Measurements from ENCODE around the gene SDK2. TPM values are rescaled to one million over a fixed set of nuclear protein-coding genes. Genes with fewer than 3 reads are reported as not detected.

The SDK2 gene
- polyA plus RNA-seq, 2 donors, result 0.29 to 0.55 TPM

DNA sequence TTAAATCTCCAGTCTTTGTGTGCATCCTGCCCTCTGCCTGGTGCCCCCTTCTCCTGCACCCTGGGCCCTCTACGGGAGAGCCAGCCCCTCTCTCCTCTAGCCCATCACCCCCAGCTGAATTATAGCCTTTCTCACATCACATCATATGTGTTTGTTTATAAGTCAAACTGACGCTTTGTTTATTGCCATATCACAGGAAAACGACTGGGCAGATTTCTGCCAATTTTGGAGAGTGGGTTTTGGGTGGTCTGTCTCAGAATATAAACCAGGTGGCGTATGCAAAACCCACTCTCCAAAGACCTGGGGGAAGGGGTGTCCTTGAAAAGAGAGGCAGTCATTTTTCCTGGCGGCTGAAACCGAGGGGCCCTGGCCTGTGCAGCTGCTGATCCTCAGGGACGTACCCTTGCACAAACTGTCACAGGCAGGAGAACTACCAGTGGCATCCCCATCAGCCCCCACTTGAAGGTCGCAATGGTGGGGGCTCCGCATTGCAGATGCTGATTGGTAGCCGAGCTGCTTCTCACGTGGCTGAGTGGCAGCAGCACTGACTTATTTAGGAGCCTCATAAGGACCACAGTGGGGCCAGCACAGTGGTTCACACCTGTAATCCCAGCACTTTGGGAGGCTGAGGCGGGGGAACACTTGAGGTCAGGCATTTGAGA lies 297.6 kb downstream of the SDK2 start:
- Histone ChIP-seq H3K4me1 (ENCODE audit: control insufficient read depth in 2 of 2, insufficient read depth in 2 of 2, low read length in 1 of 2) (peaks cover 0 to 12% of the 10 kb centered on the region in 2 donors), H3K27ac (ENCODE audit: low read depth in 2 of 2, low read length in 1 of 2) (no peak overlapping the region), H3K36me3 (ENCODE audit: control insufficient read depth in 2 of 2, insufficient read depth in 2 of 2, low read length in 1 of 2) (no peaks in the 10 kb centered on the region), H3K4me3 (ENCODE audit: low read depth in 1 of 2, low read length in 2 of 2) (no peak overlapping the region), H3K27me3 (ENCODE audit: control insufficient read depth in 1 of 2, insufficient read depth in 2 of 2, low read length in 2 of 2) (no peaks in the 10 kb centered on the region), H3K9me3 (ENCODE audit: control insufficient read depth in 2 of 2, insufficient read depth in 1 of 2, low read depth in 1 of 2, low read length in 1 of 2) (no peaks in the 10 kb centered on the region)
- WGBS, 2 donors, result 72 to 79% methylated on average over 12 of the region's 12 CpGs

DNA sequence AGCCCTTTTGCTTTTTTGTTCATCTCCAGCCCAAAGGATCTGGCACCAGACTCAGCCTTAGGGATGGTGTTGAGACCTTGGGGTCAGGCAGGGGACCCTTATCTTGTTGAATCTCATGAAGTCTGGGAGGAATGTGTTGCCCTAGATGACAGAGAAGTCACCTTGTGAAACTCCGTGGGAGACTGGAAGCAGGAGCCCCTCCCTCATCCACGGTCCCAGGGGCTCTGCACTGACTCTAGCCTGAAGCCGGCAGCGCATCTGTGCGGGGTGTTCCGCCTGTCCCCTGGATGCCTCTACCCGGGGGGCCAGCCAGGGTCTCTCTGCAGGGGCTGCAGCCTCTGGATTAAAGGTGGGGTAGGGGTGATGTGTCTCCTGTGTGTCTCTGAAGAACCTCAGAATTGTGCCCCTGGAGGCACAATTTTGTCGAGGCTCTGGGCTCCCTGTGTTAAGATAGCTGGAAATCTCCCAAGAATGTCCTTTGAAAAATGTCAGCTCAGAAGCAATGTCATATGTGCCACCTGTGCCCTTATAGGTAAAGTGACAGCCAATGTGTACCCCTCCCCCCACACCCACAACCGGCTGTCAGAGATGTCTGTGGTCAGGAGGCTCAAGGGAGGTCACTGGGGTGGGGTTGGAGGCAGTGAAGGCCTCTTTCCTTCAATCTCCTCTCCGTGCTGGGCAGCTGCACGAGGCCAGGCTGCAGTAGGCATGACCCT lies 300.3 kb downstream of the SDK2 start:
- Histone ChIP-seq H3K9me3 (ENCODE audit: control insufficient read depth in 2 of 2, insufficient read depth in 1 of 2, low read depth in 1 of 2, low read length in 1 of 2) (no peaks in the 10 kb centered on the region), H3K27me3 (ENCODE audit: control insufficient read depth in 1 of 2, insufficient read depth in 2 of 2, low read length in 2 of 2) (no peaks in the 10 kb centered on the region), H3K4me1 (ENCODE audit: control insufficient read depth in 2 of 2, insufficient read depth in 2 of 2, low read length in 1 of 2) (peaks cover 0 to 15% of the 10 kb centered on the region in 2 donors), H3K4me3 (ENCODE audit: low read depth in 1 of 2, low read length in 2 of 2) (no peak overlapping the region), H3K36me3 (ENCODE audit: control insufficient read depth in 2 of 2, insufficient read depth in 2 of 2, low read length in 1 of 2) (no peaks in the 10 kb centered on the region), H3K27ac (ENCODE audit: low read depth in 2 of 2, low read length in 1 of 2) (peak overlapping the region; percentile 8 to 45)
- WGBS, 2 donors, result 61 to 68% methylated on average over 11 of the region's 11 CpGs

DNA sequence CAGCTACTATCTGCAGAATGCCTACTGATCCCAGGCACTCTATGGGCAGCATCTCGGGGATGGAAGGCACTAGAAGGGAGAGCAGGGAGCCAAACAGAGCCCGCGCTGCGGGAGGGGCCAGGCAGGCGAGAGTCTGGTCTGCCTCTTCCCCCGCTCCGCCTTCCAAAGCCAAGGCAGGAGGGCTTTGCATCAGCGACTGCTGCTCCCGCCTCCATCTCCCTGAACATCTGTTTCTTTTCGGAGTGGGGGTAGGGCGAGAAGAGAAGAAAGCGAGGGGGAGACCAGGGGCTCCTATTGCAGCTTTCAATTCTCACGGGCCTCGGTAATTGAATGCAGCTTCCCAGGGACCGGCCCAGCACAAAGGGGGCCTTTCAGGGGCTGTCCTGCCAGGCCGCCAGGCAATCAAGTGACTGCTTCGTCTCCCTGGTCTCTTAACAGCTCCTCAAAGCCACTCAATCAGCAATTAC lies 301.0 kb downstream of the SDK2 start:
- H3K27ac ChIP-seq (ENCODE audit: low read depth in 2 of 2, low read length in 1 of 2), result peak overlapping the region; percentile 45 to 53
- H3K4me3 ChIP-seq (ENCODE audit: low read depth in 1 of 2, low read length in 2 of 2), result no peak overlapping the region
- H3K4me1 ChIP-seq (ENCODE audit: control insufficient read depth in 2 of 2, insufficient read depth in 2 of 2, low read length in 1 of 2), result peaks cover 0 to 15% of the 10 kb centered on the region in 2 donors
- no peaks in the 10 kb centered on the region for H3K36me3 ChIP-seq (ENCODE audit: control insufficient read depth in 2 of 2, insufficient read depth in 2 of 2, low read length in 1 of 2)
- no peaks in the 10 kb centered on the region for H3K9me3 ChIP-seq (ENCODE audit: control insufficient read depth in 2 of 2, insufficient read depth in 1 of 2, low read depth in 1 of 2, low read length in 1 of 2)
- H3K27me3 ChIP-seq (ENCODE audit: control insufficient read depth in 1 of 2, insufficient read depth in 2 of 2, low read length in 2 of 2), result no peaks in the 10 kb centered on the region
- 63% methylated on average over 17 of the region's 17 CpGs for WGBS, 2 donors

DNA sequence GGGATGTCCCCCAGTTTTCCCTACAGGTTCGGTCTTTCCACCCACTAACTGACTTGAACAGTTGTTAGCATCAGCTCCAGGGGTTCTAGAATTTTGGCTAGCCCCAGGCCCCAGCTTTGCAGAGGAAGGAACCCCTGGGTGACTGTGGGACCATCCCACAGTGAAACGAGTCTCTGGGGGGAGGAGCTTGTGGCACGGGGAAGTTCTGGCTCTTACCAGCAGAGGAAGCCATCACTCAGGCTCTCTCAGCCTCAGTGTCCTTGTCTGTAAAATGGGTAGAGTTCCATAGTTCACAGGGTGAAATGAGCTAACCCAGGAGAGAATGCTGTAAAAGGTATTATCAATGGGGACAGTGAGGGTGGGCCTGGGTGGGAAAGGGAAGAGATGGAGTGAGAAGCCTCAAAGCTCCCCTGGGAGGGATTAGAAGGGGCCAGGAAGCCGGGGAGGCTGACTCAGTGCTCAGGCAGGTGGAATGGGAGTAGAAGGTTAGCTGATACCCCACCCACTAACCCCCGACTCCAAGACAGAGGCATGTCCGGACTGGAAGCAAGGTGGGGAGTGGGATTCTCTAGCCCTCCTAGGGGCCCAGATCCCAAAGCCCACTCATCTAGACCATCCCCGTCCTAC lies 301.6 kb downstream of the SDK2 start:
- Histone ChIP-seq H3K4me3 (ENCODE audit: low read depth in 1 of 2, low read length in 2 of 2) (no peak overlapping the region), H3K9me3 (ENCODE audit: control insufficient read depth in 2 of 2, insufficient read depth in 1 of 2, low read depth in 1 of 2, low read length in 1 of 2) (no peaks in the 10 kb centered on the region), H3K4me1 (ENCODE audit: control insufficient read depth in 2 of 2, insufficient read depth in 2 of 2, low read length in 1 of 2) (peaks cover 0 to 15% of the 10 kb centered on the region in 2 donors), H3K36me3 (ENCODE audit: control insufficient read depth in 2 of 2, insufficient read depth in 2 of 2, low read length in 1 of 2) (no peaks in the 10 kb centered on the region), H3K27ac (ENCODE audit: low read depth in 2 of 2, low read length in 1 of 2) (peak overlapping the region; percentile 75 to 84), H3K27me3 (ENCODE audit: control insufficient read depth in 1 of 2, insufficient read depth in 2 of 2, low read length in 2 of 2) (no peaks in the 10 kb centered on the region)
- WGBS, 2 donors, result 39 to 41% methylated on average over 7 of the region's 7 CpGs

DNA sequence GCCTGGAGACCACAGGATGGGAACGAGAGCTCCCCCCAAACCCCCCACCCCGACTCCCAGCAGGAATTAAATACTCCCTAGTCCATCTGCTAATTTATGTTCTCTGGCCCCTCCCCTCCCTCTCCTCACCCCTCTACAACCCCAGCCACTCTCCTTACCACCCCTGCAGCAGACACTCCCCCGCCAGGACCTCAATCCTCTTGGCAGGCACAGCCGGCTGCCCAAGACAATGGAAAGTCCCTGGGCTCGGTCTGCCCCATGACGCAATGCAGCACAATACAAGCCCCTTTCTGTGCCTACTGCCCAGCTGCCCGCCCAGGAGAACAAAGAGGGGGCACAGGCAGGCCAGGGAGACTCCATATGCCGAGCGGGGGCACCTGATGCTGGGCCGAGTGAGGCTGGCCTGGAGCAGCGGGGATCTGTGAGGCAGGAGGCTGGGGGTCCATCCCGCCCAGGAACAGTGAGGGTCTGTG lies 302.2 kb downstream of the SDK2 start:
- Histone ChIP-seq H3K27ac (ENCODE audit: low read depth in 2 of 2, low read length in 1 of 2) (peak overlapping the region; percentile 75 to 84), H3K36me3 (ENCODE audit: control insufficient read depth in 2 of 2, insufficient read depth in 2 of 2, low read length in 1 of 2) (no peaks in the 10 kb centered on the region), H3K27me3 (ENCODE audit: control insufficient read depth in 1 of 2, insufficient read depth in 2 of 2, low read length in 2 of 2) (no peaks in the 10 kb centered on the region), H3K9me3 (ENCODE audit: control insufficient read depth in 2 of 2, insufficient read depth in 1 of 2, low read depth in 1 of 2, low read length in 1 of 2) (no peaks in the 10 kb centered on the region), H3K4me1 (ENCODE audit: control insufficient read depth in 2 of 2, insufficient read depth in 2 of 2, low read length in 1 of 2) (peaks cover 0 to 18% of the 10 kb centered on the region in 2 donors), H3K4me3 (ENCODE audit: low read depth in 1 of 2, low read length in 2 of 2) (no peak overlapping the region)
- 35 to 47% methylated on average over 12 of the region's 12 CpGs for WGBS, 2 donors

DNA sequence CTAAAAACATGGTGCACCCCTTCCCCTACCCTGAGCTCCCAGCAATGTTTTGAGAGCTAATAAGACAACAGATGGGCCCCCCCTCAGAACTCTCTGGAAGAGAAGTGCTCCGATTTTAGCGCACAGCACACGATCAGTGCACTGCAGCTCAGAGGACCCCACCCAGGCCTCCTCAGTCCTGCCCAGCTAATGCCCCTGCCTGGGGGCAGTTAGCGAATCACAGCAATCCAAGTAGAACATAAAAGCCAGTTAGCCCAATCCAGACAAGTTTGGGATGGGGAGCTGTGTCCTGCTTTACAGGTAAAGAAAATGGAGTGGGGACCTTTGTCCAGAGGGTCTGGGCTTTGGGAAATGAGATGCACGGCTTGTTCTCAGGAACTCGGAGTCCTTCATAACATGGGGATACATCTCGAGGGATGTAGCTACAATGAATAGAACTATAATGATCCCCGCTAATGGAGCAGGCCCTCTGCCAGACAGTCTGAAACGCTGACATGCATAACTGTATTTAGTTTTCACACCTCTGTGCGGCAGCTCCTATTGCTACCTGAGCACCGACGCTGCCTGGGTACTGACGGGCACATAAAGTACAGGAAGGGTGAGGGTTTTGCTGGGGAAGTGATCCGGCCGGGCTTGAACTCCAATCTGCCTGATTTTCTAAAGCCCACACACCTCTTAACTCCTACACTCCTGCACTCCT lies 302.7 kb downstream of the SDK2 start:
- Histone ChIP-seq H3K27me3 (ENCODE audit: control insufficient read depth in 1 of 2, insufficient read depth in 2 of 2, low read length in 2 of 2) (no peaks in the 10 kb centered on the region), H3K4me1 (ENCODE audit: control insufficient read depth in 2 of 2, insufficient read depth in 2 of 2, low read length in 1 of 2) (peaks cover 0 to 19% of the 10 kb centered on the region in 2 donors), H3K27ac (ENCODE audit: low read depth in 2 of 2, low read length in 1 of 2) (peak overlapping the region; percentile 75 to 84), H3K9me3 (ENCODE audit: control insufficient read depth in 2 of 2, insufficient read depth in 1 of 2, low read depth in 1 of 2, low read length in 1 of 2) (no peaks in the 10 kb centered on the region), H3K4me3 (ENCODE audit: low read depth in 1 of 2, low read length in 2 of 2) (no peak overlapping the region), H3K36me3 (ENCODE audit: control insufficient read depth in 2 of 2, insufficient read depth in 2 of 2, low read length in 1 of 2) (no peaks in the 10 kb centered on the region)
- WGBS, 2 donors, result 33 to 44% methylated on average over 15 of the region's 15 CpGs

DNA sequence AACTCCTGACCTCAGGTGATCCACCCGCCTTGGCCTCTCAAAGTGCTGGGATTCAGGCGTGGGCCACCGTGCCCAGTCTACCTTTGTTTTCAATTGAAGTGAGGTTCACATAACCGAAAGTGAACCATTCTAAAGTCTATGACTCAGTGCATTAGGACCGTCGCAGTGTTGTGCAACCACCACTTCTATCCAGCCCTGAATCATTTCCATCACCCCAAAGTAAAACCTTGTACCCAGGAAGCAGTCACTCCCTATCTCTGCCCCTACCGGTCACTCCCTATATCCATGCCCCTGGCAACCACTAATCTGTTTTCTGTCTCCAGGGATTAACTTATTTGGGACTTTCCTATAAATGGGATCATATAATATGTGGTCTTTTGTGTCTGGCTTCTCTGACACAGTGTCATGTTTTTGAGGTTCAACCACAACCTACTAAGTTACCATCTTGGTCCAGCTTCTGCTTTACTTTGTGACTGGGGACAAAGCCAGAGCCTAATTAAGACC lies 304.1 kb downstream of the SDK2 start:
- peaks cover 0 to 24% of the 10 kb centered on the region in 2 donors for H3K4me1 ChIP-seq (ENCODE audit: control insufficient read depth in 2 of 2, insufficient read depth in 2 of 2, low read length in 1 of 2)
- H3K9me3 ChIP-seq (ENCODE audit: control insufficient read depth in 2 of 2, insufficient read depth in 1 of 2, low read depth in 1 of 2, low read length in 1 of 2), result no peaks in the 10 kb centered on the region
- H3K27me3 ChIP-seq (ENCODE audit: control insufficient read depth in 1 of 2, insufficient read depth in 2 of 2, low read length in 2 of 2), result no peaks in the 10 kb centered on the region
- WGBS, 2 donors, result 33 to 45% methylated on average over 7 of the region's 7 CpGs
- H3K4me3 ChIP-seq (ENCODE audit: low read depth in 1 of 2, low read length in 2 of 2), result no peak overlapping the region
- peak overlapping the region; percentile 74 to 86 for H3K27ac ChIP-seq (ENCODE audit: low read depth in 2 of 2, low read length in 1 of 2)
- H3K36me3 ChIP-seq (ENCODE audit: control insufficient read depth in 2 of 2, insufficient read depth in 2 of 2, low read length in 1 of 2), result no peaks in the 10 kb centered on the region

DNA sequence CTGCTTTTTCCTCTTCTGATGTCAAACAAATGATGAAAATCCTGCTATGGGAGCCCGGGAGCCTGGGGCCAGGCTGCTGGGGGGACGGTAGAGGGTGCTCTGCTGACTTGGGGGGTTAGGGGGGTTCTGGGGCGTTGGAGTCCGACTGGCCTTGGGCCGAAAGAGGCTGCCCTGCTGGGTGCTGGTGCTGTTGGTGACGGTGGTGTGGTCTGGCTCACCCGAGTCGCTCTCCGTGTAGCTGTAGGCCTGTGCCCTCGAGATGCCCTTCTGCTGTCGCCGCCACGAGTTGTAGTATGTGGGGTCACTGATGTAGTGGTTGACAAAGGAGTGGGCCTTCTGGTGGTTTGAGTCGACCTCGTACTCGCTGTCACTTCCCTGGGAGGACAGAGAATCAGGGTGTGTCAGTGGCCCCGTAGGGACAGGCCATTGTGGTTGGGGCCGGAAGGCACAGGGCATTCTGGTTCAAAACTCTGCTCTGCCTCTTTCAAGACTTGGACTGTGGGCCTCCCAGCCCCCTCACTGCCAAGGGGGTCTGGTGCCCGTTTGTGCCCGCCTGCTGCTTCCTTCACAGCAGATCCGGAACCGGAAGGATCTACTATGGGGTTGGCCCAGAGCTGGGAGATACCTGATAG lies 305.6 kb downstream of the SDK2 start:
- Histone ChIP-seq H3K27me3 (ENCODE audit: control insufficient read depth in 1 of 2, insufficient read depth in 2 of 2, low read length in 2 of 2) (no peaks in the 10 kb centered on the region), H3K27ac (ENCODE audit: low read depth in 2 of 2, low read length in 1 of 2) (peak overlapping the region; percentile 14 to 34), H3K4me1 (ENCODE audit: control insufficient read depth in 2 of 2, insufficient read depth in 2 of 2, low read length in 1 of 2) (peaks cover 0 to 29% of the 10 kb centered on the region in 2 donors), H3K4me3 (ENCODE audit: low read depth in 1 of 2, low read length in 2 of 2) (no peak overlapping the region), H3K9me3 (ENCODE audit: control insufficient read depth in 2 of 2, insufficient read depth in 1 of 2, low read depth in 1 of 2, low read length in 1 of 2) (no peaks in the 10 kb centered on the region), H3K36me3 (ENCODE audit: control insufficient read depth in 2 of 2, insufficient read depth in 2 of 2, low read length in 1 of 2) (no peaks in the 10 kb centered on the region)
- 82 to 83% methylated on average over 22 of the region's 22 CpGs for WGBS, 2 donors
